ENCODE measurements around the gene OPHN1.

Gene OPHN1

DNA sequence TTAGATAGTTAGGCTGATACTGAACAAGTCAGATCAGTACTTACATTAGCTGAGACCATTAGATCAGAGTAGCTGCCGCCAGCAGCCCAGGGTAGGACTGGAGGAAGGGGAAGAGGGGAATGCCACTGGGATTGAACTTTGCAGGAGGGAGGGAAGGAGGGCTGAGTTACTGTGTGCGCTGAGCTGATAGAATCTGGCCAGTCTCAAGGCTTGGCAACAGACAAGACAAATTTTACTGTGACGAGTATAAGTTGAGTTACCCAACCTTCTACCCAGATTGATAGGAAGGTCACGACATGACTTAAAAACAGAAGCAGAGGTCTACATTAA is 372.1 kb downstream of the OPHN1 start:
- no peak for DNase-seq (ENCODE audit: low spot score)
- no peak overlapping the region for H3K23ac ChIP-seq (ENCODE audit: low read depth, low read length, poor library complexity)
- no peak overlapping the region for H2BK5ac ChIP-seq (ENCODE audit: low read length)
- no peak overlapping the region for H3K14ac ChIP-seq (ENCODE audit: low read length)
- no peak overlapping the region for H3K4me2 ChIP-seq (ENCODE audit: insufficient read depth, low read length, poor library complexity, severe bottlenecking)
- no peaks in the 10 kb centered on the region for H3K27me3 ChIP-seq (ENCODE audit: control insufficient read depth in 3 of 3, insufficient read depth in 3 of 3, low read depth in 1 of 3, low read length in 3 of 3)
- H3K4ac ChIP-seq (ENCODE audit: low read length) = no peak overlapping the region
- H3K4me3 ChIP-seq (ENCODE audit: low read length in 2 of 2) = no peak overlapping the region
- no peak overlapping the region for H4K8ac ChIP-seq (ENCODE audit: low read depth, low read length)
- no peak overlapping the region for H4K91ac ChIP-seq (ENCODE audit: low read depth, low read length, poor library complexity)
- no peak overlapping the region for H2AK5ac ChIP-seq (ENCODE audit: low read depth, low read length)
- H3K9me3 ChIP-seq (replicated peaks in 1 of 2; ENCODE audit: control insufficient read depth in 2 of 2, insufficient read depth in 1 of 2, low read depth in 1 of 2, low read length in 2 of 2) = no peaks in the 10 kb centered on the region
- no peak overlapping the region for H2AFZ ChIP-seq (ENCODE audit: low read length)
- H2BK12ac ChIP-seq (ENCODE audit: low read length) = no peak overlapping the region
- H3K79me1 ChIP-seq (ENCODE audit: low read depth, low read length) = no peaks in the 10 kb centered on the region
- no peak overlapping the region for H2BK15ac ChIP-seq (ENCODE audit: low read length)
- no CpG with 5 or more reads among the region's 4 CpGs for WGBS, 2 donors (ENCODE audit: extremely low coverage in 2 of 2, insufficient read length in 2 of 2, insufficient replicate concordance in 1 of 2)
- H3K18ac ChIP-seq (ENCODE audit: low read length) = no peak overlapping the region
- H2BK120ac ChIP-seq (ENCODE audit: low read depth, low read length) = no peak overlapping the region
- no peak overlapping the region for H3K9ac ChIP-seq (ENCODE audit: low read depth, low read length, poor library complexity)
- H3K27ac ChIP-seq (replicated peaks; ENCODE audit: low read length) = no peak overlapping the region
- H3K36me3 ChIP-seq (replicated peaks in 1 of 2; ENCODE audit: control insufficient read depth in 2 of 2, insufficient read depth in 2 of 2, low read length in 2 of 2) = no peaks in the 10 kb centered on the region
- H3K4me1 ChIP-seq (ENCODE audit: control insufficient read depth in 2 of 2, insufficient read depth in 1 of 2, low read depth in 1 of 2, low read length in 2 of 2) = peaks cover 0 to 2% of the 10 kb centered on the region in 2 donors

DNA sequence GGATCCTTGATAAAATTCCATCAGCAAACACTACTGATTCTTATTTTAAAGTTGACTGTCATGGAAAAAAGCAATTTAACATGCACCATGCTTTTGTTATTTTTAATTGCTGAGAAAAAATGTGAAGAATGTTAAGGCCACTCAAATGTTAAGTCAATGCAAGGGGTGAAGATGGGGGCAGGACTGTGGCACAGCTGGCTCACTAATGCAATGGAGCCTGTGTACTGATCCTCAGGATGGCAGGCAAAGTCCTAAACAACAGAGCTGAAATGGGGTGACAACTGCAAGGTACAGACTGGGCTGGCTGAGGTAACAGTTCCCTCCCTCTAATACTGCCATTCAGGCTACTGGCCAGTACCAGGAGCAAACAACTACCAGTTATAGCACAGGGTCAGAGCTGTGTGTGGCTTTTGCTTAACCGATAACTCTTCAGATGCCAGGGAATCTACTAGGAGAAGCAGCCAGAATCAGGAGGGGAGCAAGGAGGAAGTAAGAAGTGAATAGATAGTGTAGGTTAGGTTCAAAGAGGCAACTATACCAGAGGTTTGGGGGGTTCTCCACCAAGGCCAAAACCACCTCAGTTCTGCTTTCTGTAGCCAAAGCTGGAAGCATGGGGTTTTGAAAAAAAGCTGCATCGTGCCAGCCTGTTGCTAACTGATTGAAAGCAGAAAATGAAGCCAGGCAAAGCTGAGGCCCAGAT is 372.6 kb downstream of the OPHN1 start:
- Histone ChIP-seq H3K4ac (ENCODE audit: low read length) (no peak overlapping the region), H2BK15ac (ENCODE audit: low read length) (no peak overlapping the region), H3K14ac (ENCODE audit: low read length) (no peak overlapping the region), H3K23ac (ENCODE audit: low read depth, low read length, poor library complexity) (no peak overlapping the region), H3K4me2 (ENCODE audit: insufficient read depth, low read length, poor library complexity, severe bottlenecking) (no peak overlapping the region), H2AFZ (ENCODE audit: low read length) (no peak overlapping the region), H4K91ac (ENCODE audit: low read depth, low read length, poor library complexity) (no peak overlapping the region), H3K9me3 (replicated peaks in 1 of 2; ENCODE audit: control insufficient read depth in 2 of 2, insufficient read depth in 1 of 2, low read depth in 1 of 2, low read length in 2 of 2) (no peaks in the 10 kb centered on the region), H3K9ac (ENCODE audit: low read depth, low read length, poor library complexity) (no peak overlapping the region), H3K4me3 (ENCODE audit: low read length in 2 of 2) (no peak overlapping the region), H2BK5ac (ENCODE audit: low read length) (no peak overlapping the region), H3K36me3 (replicated peaks in 1 of 2; ENCODE audit: control insufficient read depth in 2 of 2, insufficient read depth in 2 of 2, low read length in 2 of 2) (no peaks in the 10 kb centered on the region), H2BK12ac (ENCODE audit: low read length) (no peak overlapping the region), H4K8ac (ENCODE audit: low read depth, low read length) (no peak overlapping the region), H2BK120ac (ENCODE audit: low read depth, low read length) (no peak overlapping the region), H3K18ac (ENCODE audit: low read length) (no peak overlapping the region), H3K4me1 (ENCODE audit: control insufficient read depth in 2 of 2, insufficient read depth in 1 of 2, low read depth in 1 of 2, low read length in 2 of 2) (peaks cover 0 to 2% of the 10 kb centered on the region in 2 donors), H2AK5ac (ENCODE audit: low read depth, low read length) (no peak overlapping the region), H3K27ac (replicated peaks; ENCODE audit: low read length) (no peak overlapping the region), H3K79me1 (ENCODE audit: low read depth, low read length) (no peaks in the 10 kb centered on the region), H3K27me3 (ENCODE audit: control insufficient read depth in 3 of 3, insufficient read depth in 3 of 3, low read depth in 1 of 3, low read length in 3 of 3) (no peaks in the 10 kb centered on the region)
- no CpG with 5 or more reads among the region's 2 CpGs for WGBS, 2 donors (ENCODE audit: extremely low coverage in 2 of 2, insufficient read length in 2 of 2, insufficient replicate concordance in 1 of 2)
- DNase-seq (ENCODE audit: low spot score) = no peak

DNA sequence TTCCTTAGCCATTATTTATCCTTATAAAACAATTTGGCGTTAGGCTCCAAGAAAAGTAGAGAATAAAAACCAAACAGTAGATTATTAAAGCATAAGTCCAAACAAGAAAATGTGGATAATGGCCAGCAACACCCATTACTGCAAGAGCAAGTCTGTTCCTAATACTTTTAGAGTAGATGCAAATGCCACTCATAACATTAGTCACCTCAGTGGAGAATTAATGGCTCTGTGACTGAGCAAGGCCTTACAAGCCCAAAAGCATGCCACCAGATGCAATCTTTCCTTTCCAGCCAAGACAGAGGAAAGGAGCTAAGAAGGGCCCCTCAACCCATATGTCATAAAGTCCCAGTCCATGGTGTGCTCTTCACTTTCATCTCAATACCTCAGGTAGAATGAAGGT is 373.8 kb downstream of the OPHN1 start:
- Histone ChIP-seq H3K36me3 (replicated peaks in 1 of 2; ENCODE audit: control insufficient read depth in 2 of 2, insufficient read depth in 2 of 2, low read length in 2 of 2) (no peaks in the 10 kb centered on the region), H3K4me2 (ENCODE audit: insufficient read depth, low read length, poor library complexity, severe bottlenecking) (no peak overlapping the region), H3K9me3 (replicated peaks in 1 of 2; ENCODE audit: control insufficient read depth in 2 of 2, insufficient read depth in 1 of 2, low read depth in 1 of 2, low read length in 2 of 2) (no peaks in the 10 kb centered on the region), H2AK5ac (ENCODE audit: low read depth, low read length) (no peak overlapping the region), H2AFZ (ENCODE audit: low read length) (no peak overlapping the region), H3K79me1 (ENCODE audit: low read depth, low read length) (no peaks in the 10 kb centered on the region), H4K8ac (ENCODE audit: low read depth, low read length) (no peak overlapping the region), H3K9ac (ENCODE audit: low read depth, low read length, poor library complexity) (no peak overlapping the region), H3K4me3 (ENCODE audit: low read length in 2 of 2) (no peak overlapping the region), H2BK15ac (ENCODE audit: low read length) (no peak overlapping the region), H3K4ac (ENCODE audit: low read length) (no peak overlapping the region), H2BK12ac (ENCODE audit: low read length) (no peak overlapping the region), H2BK5ac (ENCODE audit: low read length) (no peak overlapping the region), H3K18ac (ENCODE audit: low read length) (no peak overlapping the region), H3K14ac (ENCODE audit: low read length) (no peak overlapping the region), H3K27me3 (ENCODE audit: control insufficient read depth in 3 of 3, insufficient read depth in 3 of 3, low read depth in 1 of 3, low read length in 3 of 3) (no peaks in the 10 kb centered on the region), H3K23ac (ENCODE audit: low read depth, low read length, poor library complexity) (no peak overlapping the region), H3K27ac (replicated peaks; ENCODE audit: low read length) (no peak overlapping the region), H2BK120ac (ENCODE audit: low read depth, low read length) (no peak overlapping the region), H3K4me1 (ENCODE audit: control insufficient read depth in 2 of 2, insufficient read depth in 1 of 2, low read depth in 1 of 2, low read length in 2 of 2) (peaks cover 0 to 2% of the 10 kb centered on the region in 2 donors), H4K91ac (ENCODE audit: low read depth, low read length, poor library complexity) (no peak overlapping the region)
- no peak for DNase-seq (ENCODE audit: low spot score)
- WGBS, 2 donors (ENCODE audit: extremely low coverage in 2 of 2, insufficient read length in 2 of 2, insufficient replicate concordance in 1 of 2) = no CpG with 5 or more reads among the region's 1 CpG

DNA sequence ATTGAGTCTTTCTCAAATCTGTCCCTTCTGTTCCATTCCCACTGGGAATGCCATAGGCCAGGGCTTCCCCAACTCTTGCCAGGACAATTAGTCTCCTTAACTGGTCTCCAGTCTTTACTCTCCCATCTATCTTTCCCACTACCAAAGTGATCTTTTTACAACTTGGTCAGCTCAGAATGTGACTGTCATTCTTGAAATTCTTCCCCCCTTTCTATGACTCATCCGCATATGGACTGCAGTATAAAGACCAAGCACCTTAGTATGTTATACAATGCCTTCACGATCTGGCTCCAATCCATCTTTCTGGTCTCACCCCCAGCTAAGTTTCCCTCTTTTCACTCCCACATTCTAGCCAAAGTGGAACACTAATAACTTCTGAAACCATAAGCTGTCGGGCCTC is 383.8 kb downstream of the OPHN1 start:
- no peak for DNase-seq (ENCODE audit: low spot score)
- no peak overlapping the region for H2AFZ ChIP-seq (ENCODE audit: low read length)
- no peak overlapping the region for H4K8ac ChIP-seq (ENCODE audit: low read depth, low read length)
- H2BK5ac ChIP-seq (ENCODE audit: low read length) = no peak overlapping the region
- no peak overlapping the region for H2BK120ac ChIP-seq (ENCODE audit: low read depth, low read length)
- H3K9ac ChIP-seq (ENCODE audit: low read depth, low read length, poor library complexity) = no peak overlapping the region
- no peaks in the 10 kb centered on the region for H3K79me1 ChIP-seq (ENCODE audit: low read depth, low read length)
- H3K4me2 ChIP-seq (ENCODE audit: insufficient read depth, low read length, poor library complexity, severe bottlenecking) = no peak overlapping the region
- no peak overlapping the region for H3K18ac ChIP-seq (ENCODE audit: low read length)
- no peak overlapping the region for H2BK15ac ChIP-seq (ENCODE audit: low read length)
- H2AK5ac ChIP-seq (ENCODE audit: low read depth, low read length) = no peak overlapping the region
- H3K23ac ChIP-seq (ENCODE audit: low read depth, low read length, poor library complexity) = no peak overlapping the region
- no peak overlapping the region for H3K4me3 ChIP-seq (ENCODE audit: low read length in 2 of 2)
- no CpG with 5 or more reads among the region's 3 CpGs for WGBS, 2 donors (ENCODE audit: extremely low coverage in 2 of 2, insufficient read length in 2 of 2, insufficient replicate concordance in 1 of 2)
- H3K36me3 ChIP-seq (replicated peaks in 1 of 2; ENCODE audit: control insufficient read depth in 2 of 2, insufficient read depth in 2 of 2, low read length in 2 of 2) = no peaks in the 10 kb centered on the region
- no peak overlapping the region for H4K91ac ChIP-seq (ENCODE audit: low read depth, low read length, poor library complexity)
- H3K4ac ChIP-seq (ENCODE audit: low read length) = no peak overlapping the region
- no peak overlapping the region for H3K27ac ChIP-seq (replicated peaks; ENCODE audit: low read length)
- H3K14ac ChIP-seq (ENCODE audit: low read length) = no peak overlapping the region
- H2BK12ac ChIP-seq (ENCODE audit: low read length) = no peak overlapping the region
- H3K27me3 ChIP-seq (ENCODE audit: control insufficient read depth in 3 of 3, insufficient read depth in 3 of 3, low read depth in 1 of 3, low read length in 3 of 3) = no peaks in the 10 kb centered on the region
- H3K4me1 ChIP-seq (ENCODE audit: control insufficient read depth in 2 of 2, insufficient read depth in 1 of 2, low read depth in 1 of 2, low read length in 2 of 2) = no peaks in the 10 kb centered on the region
- no peaks in the 10 kb centered on the region for H3K9me3 ChIP-seq (replicated peaks in 1 of 2; ENCODE audit: control insufficient read depth in 2 of 2, insufficient read depth in 1 of 2, low read depth in 1 of 2, low read length in 2 of 2)
